ENCODE measurements around the gene CFAP161. TPM values are rescaled to one million over a fixed set of nuclear protein-coding genes. Genes with fewer than 3 reads are reported as not detected.

CFAP161 gene
- polyA plus RNA-seq, 3 donors: not detected

DNA sequence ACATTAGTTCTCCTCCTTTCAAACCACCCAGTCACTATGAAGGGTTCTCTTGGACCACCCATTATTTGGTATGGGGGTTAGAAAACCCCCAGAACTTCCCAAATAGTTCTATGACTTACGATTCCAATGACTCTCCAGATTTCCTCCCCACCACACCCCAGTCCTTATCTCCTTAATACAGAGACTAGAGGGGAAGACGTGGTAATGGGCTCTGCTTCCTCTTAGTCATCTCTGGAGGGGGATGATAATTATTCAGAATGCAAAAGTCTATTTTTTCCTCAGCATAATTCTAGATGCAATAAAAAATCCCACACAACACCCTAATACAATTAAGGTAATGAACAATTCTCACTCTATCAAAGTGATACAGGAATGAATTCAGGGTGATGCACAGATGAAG lies 48.9 kb upstream of the CFAP161 start:
- no CpG with 5 or more reads among the region's 2 CpGs for WGBS (ENCODE audit: insufficient coverage)
- intact Hi-C loops (cut with micrococcal nuclease): no loop called here
- H3K27ac ChIP-seq (ENCODE audit: low read depth in 1 of 2, low read length in 2 of 2): no peak overlapping the region

DNA sequence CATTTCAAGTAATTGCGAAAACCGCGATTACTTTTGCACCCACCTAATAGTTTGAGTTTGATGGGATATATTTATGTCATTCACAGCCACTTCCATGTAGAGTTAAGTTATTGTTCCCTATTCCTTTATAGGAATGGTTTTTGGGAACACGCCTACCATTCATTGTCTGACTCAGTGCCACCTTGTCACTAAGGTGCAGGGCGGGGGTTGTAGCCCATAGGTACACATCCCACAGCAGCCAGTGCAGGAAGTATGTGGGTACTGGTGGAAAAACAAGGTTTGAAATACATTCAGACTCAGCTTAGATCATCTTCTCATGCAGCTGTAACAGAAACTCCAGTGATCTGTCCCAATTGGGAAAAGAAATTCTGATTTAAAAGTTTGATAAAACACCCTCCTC lies 48.2 kb upstream of the CFAP161 start:
- Histone ChIP-seq H3K4me2 (replicated peaks; ENCODE audit: extremely low read depth, low read length, poor library complexity, severe bottlenecking) (no peak overlapping the region), H3K4me1 (ENCODE audit: control insufficient read depth in 1 of 2, insufficient read depth in 2 of 2, low read length in 2 of 2) (no peaks in the 10 kb centered on the region), H3K4me3 (replicated peaks in 1 of 3; ENCODE audit: low read depth in 2 of 3, low read length in 3 of 3) (no peak overlapping the region), H3K27ac (ENCODE audit: low read depth in 1 of 2, low read length in 2 of 2) (no peak overlapping the region), H3K9me3 (replicated peaks in 1 of 2; ENCODE audit: control insufficient read depth in 1 of 2, insufficient read depth in 1 of 2, low read length in 2 of 2) (no peaks in the 10 kb centered on the region), H3K9ac (ENCODE audit: insufficient read depth, low read length, poor library complexity, severe bottlenecking) (no peak overlapping the region), H3K79me2 (ENCODE audit: insufficient read depth, low read length) (no peaks in the 10 kb centered on the region), H3K27me3 (ENCODE audit: control insufficient read depth in 2 of 2, insufficient read depth in 2 of 2, low read length in 2 of 2) (no peaks in the 10 kb centered on the region), H4K20me1 (ENCODE audit: insufficient read depth, low read length) (no peaks in the 10 kb centered on the region), H2AFZ (ENCODE audit: insufficient read depth, low read depth, low read length, poor library complexity, severe bottlenecking) (no peak overlapping the region), H3K36me3 (replicated peaks in 1 of 2; ENCODE audit: control insufficient read depth in 1 of 2, insufficient read depth in 2 of 2, low read length in 2 of 2) (no peaks in the 10 kb centered on the region)
- TF ChIP-seq, protein P1, sequence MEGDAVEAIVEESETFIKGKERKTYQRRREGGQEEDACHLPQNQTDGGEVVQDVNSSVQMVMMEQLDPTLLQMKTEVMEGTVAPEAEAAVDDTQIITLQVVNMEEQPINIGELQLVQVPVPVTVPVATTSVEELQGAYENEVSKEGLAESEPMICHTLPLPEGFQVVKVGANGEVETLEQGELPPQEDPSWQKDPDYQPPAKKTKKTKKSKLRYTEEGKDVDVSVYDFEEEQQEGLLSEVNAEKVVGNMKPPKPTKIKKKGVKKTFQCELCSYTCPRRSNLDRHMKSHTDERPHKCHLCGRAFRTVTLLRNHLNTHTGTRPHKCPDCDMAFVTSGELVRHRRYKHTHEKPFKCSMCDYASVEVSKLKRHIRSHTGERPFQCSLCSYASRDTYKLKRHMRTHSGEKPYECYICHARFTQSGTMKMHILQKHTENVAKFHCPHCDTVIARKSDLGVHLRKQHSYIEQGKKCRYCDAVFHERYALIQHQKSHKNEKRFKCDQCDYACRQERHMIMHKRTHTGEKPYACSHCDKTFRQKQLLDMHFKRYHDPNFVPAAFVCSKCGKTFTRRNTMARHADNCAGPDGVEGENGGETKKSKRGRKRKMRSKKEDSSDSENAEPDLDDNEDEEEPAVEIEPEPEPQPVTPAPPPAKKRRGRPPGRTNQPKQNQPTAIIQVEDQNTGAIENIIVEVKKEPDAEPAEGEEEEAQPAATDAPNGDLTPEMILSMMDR (IDR thresholded peaks at IDR 0.05): no peak
- H3K27me3 Mint-ChIP-seq (ENCODE audit: low read depth in 3 of 3): peaks cover 4 to 10% (median 8%) of the 10 kb centered on the region in 3 donors
- H3K27ac Mint-ChIP-seq: no peak overlapping the region
- no peaks in the 10 kb centered on the region for H3K4me1 Mint-ChIP-seq
- WGBS (ENCODE audit: insufficient coverage): no CpG with 5 or more reads among the region's 5 CpGs
- intact Hi-C loops (cut with micrococcal nuclease): no loop called here
- H3K36me3 Mint-ChIP-seq: no peaks in the 10 kb centered on the region
- H3K9me3 Mint-ChIP-seq: peaks cover 0 to 2% (median 0%) of the 10 kb centered on the region in 7 donors
- DNase-seq: no peak
- no peak overlapping the region for H3K4me3 Mint-ChIP-seq

More for the DNA sequence above, 48.9 kb upstream of the CFAP161 start:
- H3K4me2 ChIP-seq (replicated peaks; ENCODE audit: extremely low read depth, low read length, poor library complexity, severe bottlenecking): no peak overlapping the region
- no peak overlapping the region for H3K9ac ChIP-seq (ENCODE audit: insufficient read depth, low read length, poor library complexity, severe bottlenecking)
- no peaks in the 10 kb centered on the region for H3K4me1 ChIP-seq (ENCODE audit: control insufficient read depth in 1 of 2, insufficient read depth in 2 of 2, low read length in 2 of 2)
- H3K4me3 Mint-ChIP-seq: no peak overlapping the region
- no peak overlapping the region for H3K4me3 ChIP-seq (replicated peaks in 1 of 3; ENCODE audit: low read depth in 2 of 3, low read length in 3 of 3)
- no peaks in the 10 kb centered on the region for H3K27me3 ChIP-seq (ENCODE audit: control insufficient read depth in 2 of 2, insufficient read depth in 2 of 2, low read length in 2 of 2)
- no peaks in the 10 kb centered on the region for H3K36me3 ChIP-seq (replicated peaks in 1 of 2; ENCODE audit: control insufficient read depth in 1 of 2, insufficient read depth in 2 of 2, low read length in 2 of 2)
- H3K79me2 ChIP-seq (ENCODE audit: insufficient read depth, low read length): no peaks in the 10 kb centered on the region
- no peaks in the 10 kb centered on the region for H3K36me3 Mint-ChIP-seq
- no peak for DNase-seq
- H3K27ac Mint-ChIP-seq: peak overlapping the region in 1 of 7 donors; percentile 5
- H3K9me3 Mint-ChIP-seq: peaks cover 0 to 2% (median 0%) of the 10 kb centered on the region in 7 donors
- H3K27me3 Mint-ChIP-seq (ENCODE audit: low read depth in 3 of 3): peaks cover 5 to 12% (median 5%) of the 10 kb centered on the region in 3 donors
- H3K4me1 Mint-ChIP-seq: no peaks in the 10 kb centered on the region
- no peaks in the 10 kb centered on the region for H3K9me3 ChIP-seq (replicated peaks in 1 of 2; ENCODE audit: control insufficient read depth in 1 of 2, insufficient read depth in 1 of 2, low read length in 2 of 2)
- no peaks in the 10 kb centered on the region for H4K20me1 ChIP-seq (ENCODE audit: insufficient read depth, low read length)
- TF ChIP-seq, protein P1 (IDR thresholded peaks at IDR 0.05): no peak
- no peak overlapping the region for H2AFZ ChIP-seq (ENCODE audit: insufficient read depth, low read depth, low read length, poor library complexity, severe bottlenecking)
